ENCODE results near the gene LCE1B. TPM values are rescaled to one million over a fixed set of nuclear protein-coding genes. Genes with fewer than 3 reads are reported as not detected.

The LCE1B gene, protein sequence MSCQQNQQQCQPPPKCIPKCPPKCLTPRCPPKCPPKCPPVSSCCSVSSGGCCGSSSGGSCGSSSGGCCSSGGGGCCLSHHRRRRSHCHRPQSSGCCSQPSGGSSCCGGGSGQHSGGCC
- not detected in 2 replicates for total RNA-seq (2012; rRNA removed)

DNA sequence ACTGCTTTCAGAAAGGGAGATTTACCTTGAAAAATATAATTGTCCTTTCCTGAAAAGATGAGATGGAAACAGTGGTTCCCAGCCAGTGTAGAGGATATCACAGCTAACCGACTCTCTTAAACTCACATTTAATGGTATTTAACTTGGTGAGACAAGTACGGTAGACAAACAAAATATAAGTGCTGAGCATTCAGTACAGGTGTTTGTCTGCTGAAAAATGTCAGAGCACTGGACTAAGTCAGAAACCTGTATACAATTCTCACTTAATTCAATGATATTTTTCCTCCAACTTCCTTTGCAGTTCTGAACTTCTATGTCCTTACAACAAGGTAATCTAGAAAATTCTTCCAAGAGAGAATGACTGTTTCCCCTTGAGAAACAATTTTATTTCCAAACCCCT, at the start of gene LCE1B:
Gene LCE1B, plus strand, starts transcription at position 301 of the 400 bp plus-strand sequence. CDS start 476 bp downstream, outside the sequence.
- Histone ChIP-seq H3K27me3 (ENCODE audit: control insufficient read depth, insufficient read depth, low read length) (no peaks in the 10 kb centered on the region), H3K4me2 (ENCODE audit: low read length) (no peak within 1 kb of the TSS), H3K9ac (ENCODE audit: low read depth, low read length) (no peak within 1 kb of the TSS), H3K4me1 (ENCODE audit: control insufficient read depth, insufficient read depth, low read length) (no peaks in the 10 kb centered on the region), H3K4me3 (ENCODE audit: low read length) (no peak within 1 kb of the TSS), H3K9me3 (replicated peaks; ENCODE audit: low read length) (no peaks in the 10 kb centered on the region), H3K36me3 (ENCODE audit: insufficient read depth, low read length) (no peaks in the 10 kb centered on the region)

DNA sequence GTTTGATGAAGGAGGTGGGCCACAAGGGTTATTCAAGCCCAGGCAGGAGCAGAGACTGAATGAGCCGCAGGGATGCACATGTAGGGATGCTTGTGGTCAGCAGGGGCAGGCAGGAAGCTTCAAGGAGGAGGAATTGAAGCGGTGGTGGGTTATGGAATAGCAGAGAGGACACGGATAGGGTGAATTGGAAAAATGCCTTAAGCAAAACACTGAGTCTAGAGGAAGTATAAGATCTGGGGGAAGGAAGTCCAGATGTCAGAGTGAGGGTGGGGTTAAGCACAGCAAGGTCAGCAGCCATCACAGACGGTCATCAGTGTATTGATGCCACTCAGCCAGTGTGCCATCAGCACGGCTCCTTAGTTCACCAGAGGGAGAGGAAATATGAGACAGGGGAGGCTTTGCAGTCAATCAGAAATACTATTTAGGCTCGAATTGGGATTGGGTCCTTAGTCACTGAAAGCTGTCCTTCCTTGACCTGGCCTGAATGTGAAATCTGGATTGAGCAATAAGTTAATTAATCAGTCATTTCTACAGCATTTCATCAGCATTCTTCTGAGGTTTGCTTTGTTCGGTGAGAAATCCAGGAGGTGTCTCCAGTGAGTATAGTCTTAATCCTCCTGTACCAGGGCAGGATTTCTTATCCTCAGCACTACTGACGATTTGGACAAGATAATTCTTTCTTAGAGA, 42.8 kb upstream of the LCE1B start:
- Histone ChIP-seq H3K4me2 (ENCODE audit: low read length) (no peak overlapping the region), H3K9me3 (replicated peaks; ENCODE audit: low read length) (no peaks in the 10 kb centered on the region), H3K4me3 (ENCODE audit: low read length) (no peak overlapping the region), H3K4me1 (ENCODE audit: control insufficient read depth, insufficient read depth, low read length) (no peaks in the 10 kb centered on the region), H3K27me3 (ENCODE audit: control insufficient read depth, insufficient read depth, low read length) (no peaks in the 10 kb centered on the region), H3K9ac (ENCODE audit: low read depth, low read length) (no peak overlapping the region), H3K36me3 (ENCODE audit: insufficient read depth, low read length) (no peaks in the 10 kb centered on the region)

DNA sequence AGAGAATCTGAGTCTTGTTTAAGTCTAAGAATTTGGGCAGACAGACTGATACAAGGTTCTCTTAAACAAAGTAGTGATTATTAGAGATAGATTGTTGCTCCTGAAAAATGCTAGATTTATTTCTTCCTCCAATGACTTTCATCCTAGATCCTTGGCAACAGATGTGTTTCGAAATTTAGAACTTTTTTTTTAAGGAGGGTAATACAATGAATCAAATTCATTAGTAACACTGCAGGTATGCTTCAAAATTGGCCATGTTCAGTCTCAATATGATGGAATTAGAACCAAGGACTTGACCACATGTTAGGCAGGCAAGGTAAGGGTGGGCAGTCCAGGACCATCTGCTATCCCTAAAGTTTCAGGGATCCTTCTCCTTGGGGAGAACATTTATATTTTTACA, 41.4 kb upstream of the LCE1B start:
- Histone ChIP-seq H3K27me3 (ENCODE audit: control insufficient read depth, insufficient read depth, low read length) (no peaks in the 10 kb centered on the region), H3K36me3 (ENCODE audit: insufficient read depth, low read length) (no peaks in the 10 kb centered on the region), H3K4me1 (ENCODE audit: control insufficient read depth, insufficient read depth, low read length) (no peaks in the 10 kb centered on the region), H3K4me2 (ENCODE audit: low read length) (no peak overlapping the region), H3K9ac (ENCODE audit: low read depth, low read length) (no peak overlapping the region), H3K4me3 (ENCODE audit: low read length) (no peak overlapping the region), H3K9me3 (replicated peaks; ENCODE audit: low read length) (no peaks in the 10 kb centered on the region)

DNA sequence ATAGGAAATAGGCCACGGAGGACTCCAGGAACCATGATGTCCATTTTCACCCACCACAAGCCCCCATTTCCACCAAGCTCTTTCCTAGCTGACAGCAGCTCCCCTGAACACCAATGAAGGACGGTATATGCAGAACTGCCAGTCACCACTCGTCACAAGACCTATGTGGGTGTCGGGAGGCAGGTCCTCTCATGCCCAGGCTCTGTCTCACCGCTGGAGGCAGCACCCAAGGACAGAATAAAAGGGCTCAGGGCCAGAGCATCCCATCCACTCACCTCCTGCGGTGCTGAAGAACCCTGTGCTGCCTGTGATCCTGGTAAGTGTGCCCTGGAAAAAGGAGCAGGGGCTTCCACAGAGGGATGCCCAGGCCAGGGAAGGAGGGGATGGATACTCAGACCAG, 36.9 kb upstream of the LCE1B start, which contains the start of gene LCE1F:
Gene LCE1F, plus strand, starts transcription at position 266 of the 400 bp plus-strand sequence. CDS start 1,232 bp downstream, outside the sequence.
- H3K9me3 ChIP-seq (replicated peaks; ENCODE audit: low read length): no peaks in the 10 kb centered on the region
- peaks cover 2% of the 10 kb centered on the region for H3K27me3 ChIP-seq (ENCODE audit: control insufficient read depth, insufficient read depth, low read length)
- H3K4me2 ChIP-seq (ENCODE audit: low read length): no peak within 1 kb of the TSS
- H3K4me1 ChIP-seq (ENCODE audit: control insufficient read depth, insufficient read depth, low read length): no peaks in the 10 kb centered on the region
- no peak within 1 kb of the TSS for H3K9ac ChIP-seq (ENCODE audit: low read depth, low read length)
- H3K4me3 ChIP-seq (ENCODE audit: low read length): no peak within 1 kb of the TSS
- H3K36me3 ChIP-seq (ENCODE audit: insufficient read depth, low read length): no peaks in the 10 kb centered on the region

DNA sequence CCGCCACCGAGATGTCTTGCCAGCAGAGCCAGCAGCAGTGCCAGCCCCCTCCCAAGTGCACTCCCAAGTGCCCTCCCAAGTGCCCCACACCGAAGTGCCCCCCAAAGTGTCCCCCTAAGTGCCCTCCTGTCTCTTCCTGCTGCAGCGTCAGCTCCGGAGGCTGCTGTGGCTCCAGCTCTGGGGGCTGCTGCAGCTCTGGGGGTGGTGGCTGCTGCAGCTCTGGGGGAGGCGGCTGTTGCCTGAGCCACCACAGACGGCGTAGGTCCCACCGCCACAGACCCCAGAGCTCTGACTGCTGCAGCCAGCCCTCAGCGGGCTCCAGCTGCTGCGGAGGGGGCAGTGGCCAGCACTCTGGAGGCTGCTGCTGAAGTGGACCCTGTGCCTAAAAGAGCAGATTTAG, 35.4 kb upstream of the LCE1B start:
- Histone ChIP-seq H3K4me1 (ENCODE audit: control insufficient read depth, insufficient read depth, low read length) (no peaks in the 10 kb centered on the region), H3K36me3 (ENCODE audit: insufficient read depth, low read length) (no peaks in the 10 kb centered on the region), H3K27me3 (ENCODE audit: control insufficient read depth, insufficient read depth, low read length) (peaks cover 2% of the 10 kb centered on the region), H3K9me3 (replicated peaks; ENCODE audit: low read length) (no peaks in the 10 kb centered on the region), H3K4me2 (ENCODE audit: low read length) (no peak overlapping the region), H3K4me3 (ENCODE audit: low read length) (no peak overlapping the region), H3K9ac (ENCODE audit: low read depth, low read length) (no peak overlapping the region)

DNA sequence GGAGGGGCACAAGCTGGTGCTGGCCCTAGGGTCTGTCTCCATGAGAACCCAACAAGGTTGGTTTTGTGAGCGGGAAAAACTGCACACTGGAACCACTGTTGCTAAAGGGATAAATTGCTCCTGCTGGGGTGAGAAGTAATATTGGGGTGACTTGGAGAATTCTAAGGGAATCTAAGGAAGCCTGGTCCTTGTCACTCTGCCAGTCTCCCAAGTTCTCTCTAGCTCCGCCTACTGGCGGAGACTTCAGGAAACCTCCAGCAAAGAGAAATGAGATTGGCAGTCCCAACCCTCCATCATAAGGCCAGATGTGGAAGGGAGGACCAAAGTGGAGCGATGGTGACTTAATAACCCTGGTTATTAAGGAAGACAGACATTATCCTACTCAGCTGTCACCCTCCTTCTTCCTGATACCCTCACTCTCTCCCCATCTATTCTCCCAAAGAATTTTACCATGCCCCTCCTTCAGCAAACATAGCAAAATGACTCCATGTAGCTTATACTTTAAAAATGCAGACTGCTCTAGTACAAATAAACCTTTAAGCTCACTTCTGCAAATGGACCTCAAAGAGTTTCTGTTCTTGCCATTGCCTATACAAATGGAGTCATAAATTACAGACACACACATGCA, 34.1 kb upstream of the LCE1B start:
- H3K36me3 ChIP-seq (ENCODE audit: insufficient read depth, low read length): no peaks in the 10 kb centered on the region
- no peak overlapping the region for H3K4me3 ChIP-seq (ENCODE audit: low read length)
- no peaks in the 10 kb centered on the region for H3K9me3 ChIP-seq (replicated peaks; ENCODE audit: low read length)
- H3K4me1 ChIP-seq (ENCODE audit: control insufficient read depth, insufficient read depth, low read length): no peaks in the 10 kb centered on the region
- peaks cover 2% of the 10 kb centered on the region for H3K27me3 ChIP-seq (ENCODE audit: control insufficient read depth, insufficient read depth, low read length)
- no peak overlapping the region for H3K9ac ChIP-seq (ENCODE audit: low read depth, low read length)
- no peak overlapping the region for H3K4me2 ChIP-seq (ENCODE audit: low read length)

DNA sequence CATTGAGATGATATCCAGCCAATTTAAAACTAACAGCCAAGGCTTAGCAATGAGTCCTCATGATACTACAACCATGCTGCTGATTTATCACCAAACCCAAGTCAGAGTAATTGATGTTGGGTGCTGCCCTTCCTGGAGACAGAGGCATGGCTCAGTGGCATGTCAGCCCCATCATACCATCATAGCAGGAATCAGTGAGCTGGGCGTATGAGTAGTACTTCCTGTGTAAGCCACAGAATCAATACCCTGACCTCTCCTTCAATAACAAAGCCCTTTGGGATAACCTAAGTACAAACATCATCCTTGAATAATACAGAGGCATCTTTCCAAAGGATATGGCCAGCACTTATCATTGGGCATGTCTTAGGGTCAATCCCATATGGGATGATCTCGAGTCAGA, 28.7 kb upstream of the LCE1B start:
- Histone ChIP-seq H3K4me3 (ENCODE audit: low read length) (no peak overlapping the region), H3K9ac (ENCODE audit: low read depth, low read length) (no peak overlapping the region), H3K27me3 (ENCODE audit: control insufficient read depth, insufficient read depth, low read length) (peaks cover 12% of the 10 kb centered on the region), H3K4me2 (ENCODE audit: low read length) (no peak overlapping the region), H3K9me3 (replicated peaks; ENCODE audit: low read length) (no peaks in the 10 kb centered on the region), H3K4me1 (ENCODE audit: control insufficient read depth, insufficient read depth, low read length) (no peaks in the 10 kb centered on the region), H3K36me3 (ENCODE audit: insufficient read depth, low read length) (no peaks in the 10 kb centered on the region)

DNA sequence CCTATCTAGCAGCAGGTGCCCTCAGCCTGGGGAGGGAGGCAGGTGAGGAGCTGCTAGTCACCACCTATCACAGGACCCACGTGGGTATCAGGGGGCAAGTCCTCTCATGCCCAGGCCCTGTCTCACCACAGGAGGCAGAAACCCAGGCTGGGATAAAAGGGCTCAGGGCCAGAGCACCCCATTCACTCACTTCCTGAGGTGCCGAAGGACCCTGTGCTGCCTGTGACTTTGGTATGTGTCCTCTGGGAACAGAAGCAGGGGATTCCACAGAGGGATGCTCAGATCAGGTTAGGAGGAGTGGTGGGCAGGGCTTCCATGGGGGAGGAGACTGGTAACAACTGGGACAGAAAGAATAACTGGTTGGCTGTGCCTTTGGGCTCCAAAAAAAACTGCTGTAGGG, 25.7 kb upstream of the LCE1B start, which contains the start of gene LCE1E:
Gene LCE1E, plus strand, starts transcription at position 181 of the 400 bp plus-strand sequence. CDS start 1,043 bp downstream, outside the sequence.
- Histone ChIP-seq H3K9ac (ENCODE audit: low read depth, low read length) (no peak within 1 kb of the TSS), H3K36me3 (ENCODE audit: insufficient read depth, low read length) (no peaks in the 10 kb centered on the region), H3K4me3 (ENCODE audit: low read length) (no peak within 1 kb of the TSS), H3K4me2 (ENCODE audit: low read length) (no peak within 1 kb of the TSS), H3K27me3 (ENCODE audit: control insufficient read depth, insufficient read depth, low read length) (peaks cover 12% of the 10 kb centered on the region), H3K9me3 (replicated peaks; ENCODE audit: low read length) (no peaks in the 10 kb centered on the region), H3K4me1 (ENCODE audit: control insufficient read depth, insufficient read depth, low read length) (no peaks in the 10 kb centered on the region)

DNA sequence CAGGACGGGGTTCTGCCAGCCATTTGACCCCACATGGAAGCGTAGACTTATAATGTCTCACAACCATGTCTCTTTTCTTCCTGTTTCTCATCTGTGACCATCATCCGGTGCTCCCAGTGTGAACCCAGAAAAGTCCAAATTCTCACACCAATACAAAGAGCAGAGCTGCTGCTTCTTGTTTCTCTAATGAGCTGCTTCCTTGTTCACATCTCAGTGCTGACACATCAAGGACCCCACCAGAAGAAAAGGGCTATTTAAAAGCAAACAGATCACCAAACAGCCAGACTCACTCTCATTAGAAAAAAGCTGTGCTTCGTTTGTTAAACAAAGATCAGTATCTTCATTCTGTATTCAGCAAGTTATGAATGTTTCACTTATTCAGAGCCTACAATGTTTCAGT, 16.1 kb upstream of the LCE1B start:
- Histone ChIP-seq H3K9ac (ENCODE audit: low read depth, low read length) (no peak overlapping the region), H3K27me3 (ENCODE audit: control insufficient read depth, insufficient read depth, low read length) (no peaks in the 10 kb centered on the region), H3K4me2 (ENCODE audit: low read length) (no peak overlapping the region), H3K9me3 (replicated peaks; ENCODE audit: low read length) (no peaks in the 10 kb centered on the region), H3K4me3 (ENCODE audit: low read length) (no peak overlapping the region), H3K36me3 (ENCODE audit: insufficient read depth, low read length) (no peaks in the 10 kb centered on the region), H3K4me1 (ENCODE audit: control insufficient read depth, insufficient read depth, low read length) (no peaks in the 10 kb centered on the region)

DNA sequence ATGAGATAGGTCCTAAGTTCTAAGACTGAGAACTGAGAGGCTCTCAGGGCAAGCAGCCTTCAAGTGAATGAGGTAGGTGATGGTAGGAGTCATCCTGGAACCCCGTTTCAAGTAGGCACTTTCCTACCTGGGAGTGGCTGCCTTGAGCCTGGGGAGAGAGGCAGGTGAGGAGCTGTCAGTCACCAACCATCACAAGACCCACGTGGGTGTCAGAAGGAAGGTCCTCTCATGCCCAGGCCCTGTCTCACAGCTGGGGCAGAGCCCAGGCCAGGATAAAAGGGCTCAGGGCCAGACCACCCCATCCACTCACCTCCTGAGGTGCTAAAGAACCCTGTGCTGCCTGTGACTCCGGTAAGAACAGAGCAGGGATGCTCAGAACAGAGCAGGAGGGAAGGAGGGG, 15.3 kb upstream of the LCE1B start, which contains the start of gene LCE1D:
Gene LCE1D, plus strand, starts transcription at position 301 of the 400 bp plus-strand sequence. CDS start 1,074 bp downstream, outside the sequence.
- Histone ChIP-seq H3K9ac (ENCODE audit: low read depth, low read length) (no peak within 1 kb of the TSS), H3K27me3 (ENCODE audit: control insufficient read depth, insufficient read depth, low read length) (no peaks in the 10 kb centered on the region), H3K36me3 (ENCODE audit: insufficient read depth, low read length) (no peaks in the 10 kb centered on the region), H3K4me3 (ENCODE audit: low read length) (no peak within 1 kb of the TSS), H3K9me3 (replicated peaks; ENCODE audit: low read length) (no peaks in the 10 kb centered on the region), H3K4me2 (ENCODE audit: low read length) (no peak within 1 kb of the TSS), H3K4me1 (ENCODE audit: control insufficient read depth, insufficient read depth, low read length) (no peaks in the 10 kb centered on the region)

DNA sequence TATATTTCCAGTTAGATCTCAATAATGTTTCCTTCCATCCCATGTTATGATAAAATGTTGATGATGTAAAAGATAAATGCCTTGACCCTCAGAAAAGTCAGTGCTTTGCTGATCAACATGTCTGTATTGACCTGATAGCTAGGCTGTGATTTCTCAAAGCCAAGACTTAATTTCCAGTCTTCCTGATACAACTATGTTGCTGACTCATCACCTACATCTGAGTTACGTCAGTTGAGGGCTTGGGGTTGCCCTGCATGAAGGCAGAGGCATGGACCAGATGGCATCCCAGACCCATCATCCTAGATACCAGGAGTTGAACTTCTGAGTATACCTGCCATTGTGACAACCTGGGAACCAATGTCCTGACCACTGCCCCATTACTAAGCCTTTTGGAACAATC, 10.4 kb upstream of the LCE1B start:
- H3K27me3 ChIP-seq (ENCODE audit: control insufficient read depth, insufficient read depth, low read length): peaks cover 5% of the 10 kb centered on the region
- H3K4me2 ChIP-seq (ENCODE audit: low read length): no peak overlapping the region
- no peak overlapping the region for H3K9ac ChIP-seq (ENCODE audit: low read depth, low read length)
- no peaks in the 10 kb centered on the region for H3K4me1 ChIP-seq (ENCODE audit: control insufficient read depth, insufficient read depth, low read length)
- H3K4me3 ChIP-seq (ENCODE audit: low read length): no peak overlapping the region
- no peaks in the 10 kb centered on the region for H3K36me3 ChIP-seq (ENCODE audit: insufficient read depth, low read length)
- no peaks in the 10 kb centered on the region for H3K9me3 ChIP-seq (replicated peaks; ENCODE audit: low read length)

Measured in skeletal muscle satellite cell (primary cell).